Measurements from ENCODE around the gene CMSS1.

The CMSS1 gene

GRCh38 chr3:100076731-100077529 is 259.3 kb downstream of the CMSS1 start:
- FAIRE-seq (no peak), DNase-seq (ENCODE audit: insufficient read length) (no peak)
- TF ChIP-seq POLR2A (IDR thresholded peaks at IDR 0.05; ENCODE audit: low read depth, low read length) (no peak), TAF1 (IDR thresholded peaks at IDR 0.05; ENCODE audit: borderline replicate concordance, low read depth, low read length) (no peak), POLR2AphosphoS5 (IDR thresholded peaks at IDR 0.05; ENCODE audit: low read depth, low read length) (no peak)

- no peak for TF ChIP-seq POLR2A (IDR thresholded peaks at IDR 0.05; ENCODE audit: low read depth, low read length)
- no peak for TF ChIP-seq POLR2AphosphoS5 (IDR thresholded peaks at IDR 0.05; ENCODE audit: low read depth, low read length)
- no peak for TF ChIP-seq TAF1 (IDR thresholded peaks at IDR 0.05; ENCODE audit: borderline replicate concordance, low read depth, low read length)
- no peak for DNase-seq (ENCODE audit: insufficient read length)
- no peak for FAIRE-seq
Observed at GRCh38 chr3:100079328-100079727, 261.7 kb downstream of the CMSS1 start.

GRCh38 chr3:100080573-100080972 is 262.9 kb downstream of the CMSS1 start:
- no peak for FAIRE-seq
- DNase-seq (ENCODE audit: insufficient read length) = no peak
- TF ChIP-seq POLR2A (IDR thresholded peaks at IDR 0.05; ENCODE audit: low read depth, low read length) (no peak), POLR2AphosphoS5 (IDR thresholded peaks at IDR 0.05; ENCODE audit: low read depth, low read length) (no peak), TAF1 (IDR thresholded peaks at IDR 0.05; ENCODE audit: borderline replicate concordance, low read depth, low read length) (no peak)

GRCh38 chr3:100081311-100081710 is 263.6 kb downstream of the CMSS1 start:
- TF ChIP-seq TAF1 (IDR thresholded peaks at IDR 0.05; ENCODE audit: borderline replicate concordance, low read depth, low read length) (no peak), POLR2A (IDR thresholded peaks at IDR 0.05; ENCODE audit: low read depth, low read length) (no peak), POLR2AphosphoS5 (IDR thresholded peaks at IDR 0.05; ENCODE audit: low read depth, low read length) (no peak)
- FAIRE-seq (no peak), DNase-seq (ENCODE audit: insufficient read length) (no peak)

GRCh38 chr3:100081986-100082692 is 264.5 kb downstream of the CMSS1 start:
- no peak for FAIRE-seq
- DNase-seq (ENCODE audit: insufficient read length) = no peak
- TF ChIP-seq POLR2A (IDR thresholded peaks at IDR 0.05; ENCODE audit: low read depth, low read length) (no peak), POLR2AphosphoS5 (IDR thresholded peaks at IDR 0.05; ENCODE audit: low read depth, low read length) (no peak), TAF1 (IDR thresholded peaks at IDR 0.05; ENCODE audit: borderline replicate concordance, low read depth, low read length) (no peak)

GRCh38 chr3:100082714-100083113 is 265.1 kb downstream of the CMSS1 start:
- FAIRE-seq (no peak), DNase-seq (ENCODE audit: insufficient read length) (no peak)
- TF ChIP-seq TAF1 (IDR thresholded peaks at IDR 0.05; ENCODE audit: borderline replicate concordance, low read depth, low read length) (no peak), POLR2A (IDR thresholded peaks at IDR 0.05; ENCODE audit: low read depth, low read length) (no peak), POLR2AphosphoS5 (IDR thresholded peaks at IDR 0.05; ENCODE audit: low read depth, low read length) (no peak)

- TF ChIP-seq TAF1 (IDR thresholded peaks at IDR 0.05; ENCODE audit: borderline replicate concordance, low read depth, low read length) (no peak), POLR2A (IDR thresholded peaks at IDR 0.05; ENCODE audit: low read depth, low read length) (no peak), POLR2AphosphoS5 (IDR thresholded peaks at IDR 0.05; ENCODE audit: low read depth, low read length) (no peak)
- no peak for FAIRE-seq
- no peak for DNase-seq (ENCODE audit: insufficient read length)
Observed at GRCh38 chr3:100083209-100083608, 265.5 kb downstream of the CMSS1 start.

GRCh38 chr3:100084100-100084806 is 266.6 kb downstream of the CMSS1 start:
- DNase-seq (ENCODE audit: insufficient read length) = no peak

GRCh38 chr3:100086401-100086800 is 268.7 kb downstream of the CMSS1 start:
- TF ChIP-seq TAF1 (IDR thresholded peaks at IDR 0.05; ENCODE audit: borderline replicate concordance, low read depth, low read length) (no peak), POLR2A (IDR thresholded peaks at IDR 0.05; ENCODE audit: low read depth, low read length) (no peak), POLR2AphosphoS5 (IDR thresholded peaks at IDR 0.05; ENCODE audit: low read depth, low read length) (no peak)
- FAIRE-seq (no peak), DNase-seq (ENCODE audit: insufficient read length) (no peak)

More at GRCh38 chr3:100084100-100084806, 266.6 kb downstream of the CMSS1 start:
- TF ChIP-seq POLR2A (IDR thresholded peaks at IDR 0.05; ENCODE audit: low read depth, low read length) (no peak), POLR2AphosphoS5 (IDR thresholded peaks at IDR 0.05; ENCODE audit: low read depth, low read length) (no peak), TAF1 (IDR thresholded peaks at IDR 0.05; ENCODE audit: borderline replicate concordance, low read depth, low read length) (no peak)
- no peak for FAIRE-seq

GRCh38 chr3:100087198-100087597 is 269.5 kb downstream of the CMSS1 start:
- no peak for DNase-seq (ENCODE audit: insufficient read length)
- FAIRE-seq = peak; percentile 90
- no peak for TF ChIP-seq POLR2A (IDR thresholded peaks at IDR 0.05; ENCODE audit: low read depth, low read length)
- no peak for TF ChIP-seq TAF1 (IDR thresholded peaks at IDR 0.05; ENCODE audit: borderline replicate concordance, low read depth, low read length)
- TF ChIP-seq POLR2AphosphoS5 (IDR thresholded peaks at IDR 0.05; ENCODE audit: low read depth, low read length) = no peak

- FAIRE-seq = no peak
- TF ChIP-seq TAF1 (IDR thresholded peaks at IDR 0.05; ENCODE audit: borderline replicate concordance, low read depth, low read length) = no peak
- TF ChIP-seq POLR2AphosphoS5 (IDR thresholded peaks at IDR 0.05; ENCODE audit: low read depth, low read length) = no peak
- no peak for TF ChIP-seq POLR2A (IDR thresholded peaks at IDR 0.05; ENCODE audit: low read depth, low read length)
- DNase-seq (ENCODE audit: insufficient read length) = no peak
Observed at GRCh38 chr3:100088735-100089368, 271.2 kb downstream of the CMSS1 start.
